Keratinocyte (primary cell): ENCODE data around the gene GGCX.

Source experiments
- CTCF ChIP-seq, 3 experiments: IDR thresholded peaks in 1 of 3; conservative IDR thresholded peaks in 1 of 3; optimal IDR thresholded peaks in 1 of 3; 2 replicates in 2 of 3; 3 replicates in 1 of 3; pipeline versions ENCODE3 to v1.5.1; 2011; ENCODE audit warnings: low read length in 3 of 3, mild to moderate bottlenecking in 3 of 3, moderate library complexity in 2 of 3, control low read depth in 1 of 3, inconsistent platforms in 1 of 3; ENCODE audit not compliant: insufficient read depth in 2 of 3; ENCODE audit errors: extremely low read depth in 1 of 3
- EZH2 ChIP-seq: IDR thresholded peaks from one replicate; pipeline ENCODE4 v1.6.1; 2012; ENCODE audit warnings: inconsistent platforms, mild to moderate bottlenecking, low read length, moderate library complexity

- TF ChIP-seq EZH2 (no peak), CTCF (optimal IDR thresholded peaks at IDR 0.05 in 1 of 3, IDR thresholded peaks at IDR 0.05 in 1 of 3, conservative IDR thresholded peaks at IDR 0.05 in 1 of 3; ENCODE audit: extremely low read depth in 1 of 3, insufficient read depth in 2 of 3, low read length in 3 of 3) (no peak)
These were observed 20.0 kb downstream of the GGCX start for GRCh38 chr2:85541262-85541661.
